NCI-H187 (cell line): ENCODE results near the gene RPTOR.

Experiments used
- DNase-seq, 2 experiments: peaks; one replicate each; lab custom pipeline; 2025; lab: John Stamatoyannopoulos, UW

RPTOR gene

GRCh38 chr17:80983545-80983944 lies 438.9 kb downstream of the RPTOR start:
- DNase-seq, result no peak

- DNase-seq, result no peak
These were observed 440.1 kb downstream of the RPTOR start for GRCh38 chr17:80984749-80985148.

- DNase-seq, result no peak
These were observed 441.4 kb downstream of the RPTOR start for GRCh38 chr17:80986046-80986445.

- DNase-seq, result no peak
These were observed 442.3 kb downstream of the RPTOR start for GRCh38 chr17:80986816-80987475.

GRCh38 chr17:80987941-80988461 lies 443.4 kb downstream of the RPTOR start:
- no peak for DNase-seq

- DNase-seq, result no peak
These were observed 444.9 kb downstream of the RPTOR start for GRCh38 chr17:80989586-80989913.

- no peak for DNase-seq
These were observed 446.4 kb downstream of the RPTOR start for GRCh38 chr17:80990921-80991644.

- peak in 1 of 2 experiments; percentile 40 for DNase-seq
These were observed 447.0 kb downstream of the RPTOR start, which contains the start of gene CHMP6 for GRCh38 chr17:80991645-80992076. CHMP6 (plus strand) TSS chr17:80991841; CDS start chr17:80991919, 78 bp downstream.

- no peak for DNase-seq
These were observed 447.7 kb downstream of the RPTOR start for GRCh38 chr17:80992077-80992947.

GRCh38 chr17:80992948-80993624 lies 448.4 kb downstream of the RPTOR start:
- no peak for DNase-seq

- no peak for DNase-seq
These were observed 450.5 kb downstream of the RPTOR start for GRCh38 chr17:80995131-80995530.

GRCh38 chr17:80996422-80997305 lies 452.0 kb downstream of the RPTOR start:
- DNase-seq, result no peak

GRCh38 chr17:80997424-80998117 lies 452.9 kb downstream of the RPTOR start:
- no peak for DNase-seq

GRCh38 chr17:80998118-80998747 lies 453.6 kb downstream of the RPTOR start:
- no peak for DNase-seq

- DNase-seq, result no peak
These were observed 454.3 kb downstream of the RPTOR start for GRCh38 chr17:80998748-80999535.

- DNase-seq, result no peak
These were observed 455.1 kb downstream of the RPTOR start for GRCh38 chr17:80999536-81000333.

GRCh38 chr17:81000334-81000630 lies 455.6 kb downstream of the RPTOR start:
- no peak for DNase-seq
